ENCODE results near the gene TTC27. TPM values are rescaled to one million over a fixed set of nuclear protein-coding genes. Genes with fewer than 3 reads are reported as not detected.

Gene TTC27
- total and polyA plus RNA-seq, 10 of the 15 experiments (the other 5 are each of a cell fraction or from before 2014, with no cell fraction given) = 20.4 to 34.9 (median 26.0) TPM

- TF ChIP-seq, protein P1, sequence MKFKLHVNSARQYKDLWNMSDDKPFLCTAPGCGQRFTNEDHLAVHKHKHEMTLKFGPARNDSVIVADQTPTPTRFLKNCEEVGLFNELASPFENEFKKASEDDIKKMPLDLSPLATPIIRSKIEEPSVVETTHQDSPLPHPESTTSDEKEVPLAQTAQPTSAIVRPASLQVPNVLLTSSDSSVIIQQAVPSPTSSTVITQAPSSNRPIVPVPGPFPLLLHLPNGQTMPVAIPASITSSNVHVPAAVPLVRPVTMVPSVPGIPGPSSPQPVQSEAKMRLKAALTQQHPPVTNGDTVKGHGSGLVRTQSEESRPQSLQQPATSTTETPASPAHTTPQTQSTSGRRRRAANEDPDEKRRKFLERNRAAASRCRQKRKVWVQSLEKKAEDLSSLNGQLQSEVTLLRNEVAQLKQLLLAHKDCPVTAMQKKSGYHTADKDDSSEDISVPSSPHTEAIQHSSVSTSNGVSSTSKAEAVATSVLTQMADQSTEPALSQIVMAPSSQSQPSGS (IDR thresholded peaks at IDR 0.05; ENCODE audit: low read length) = no peak
- no peak for TF ChIP-seq STAT3 (IDR thresholded peaks at IDR 0.05; ENCODE audit: low read depth, low read length)
- TF ChIP-seq BCL11A (IDR thresholded peaks at IDR 0.05; ENCODE audit: low read depth, low read length) = no peak
- TF ChIP-seq BMI1 (IDR thresholded peaks at IDR 0.05; ENCODE audit: borderline replicate concordance) = no peak
- TF ChIP-seq SIX5 (IDR thresholded peaks at IDR 0.05; ENCODE audit: low read depth, low read length, severe bottlenecking) = no peak
These were observed 91.6 kb downstream of the TTC27 start (continued) for GRCh38 chr2:32719430-32719829.

GRCh38 chr2:32719933-32720716 is 92.3 kb downstream of the TTC27 start:
- Histone ChIP-seq H3K9ac (ENCODE audit: control insufficient read depth, insufficient read depth, low read length) (no peak overlapping the region), H3K4me3 (no peak overlapping the region), H3K36me3 (ENCODE audit: control insufficient read depth in 2 of 2, insufficient read depth in 2 of 2, low read length in 1 of 2) (no peaks in the 10 kb centered on the region), H3K4me1 (ENCODE audit: control insufficient read depth, insufficient read depth, low read length) (no peaks in the 10 kb centered on the region), H4K20me1 (ENCODE audit: control insufficient read depth, insufficient read depth) (no peaks in the 10 kb centered on the region), H3K27me3 (replicated peaks in 1 of 2; ENCODE audit: control insufficient read depth in 2 of 2, insufficient read depth in 2 of 2, low read length in 1 of 2) (no peaks in the 10 kb centered on the region), H3K9me3 (replicated peaks; ENCODE audit: control insufficient read depth, insufficient read depth, low read length) (no peaks in the 10 kb centered on the region), H3K4me2 (ENCODE audit: control insufficient read depth, insufficient read depth) (no peak overlapping the region), H2AFZ (ENCODE audit: control insufficient read depth, low read depth, low read length) (no peak overlapping the region), H3K79me2 (ENCODE audit: control insufficient read depth, insufficient read depth, low read length) (no peaks in the 10 kb centered on the region), H3K27ac (ENCODE audit: control insufficient read depth, insufficient read depth) (no peak overlapping the region)
- BruUV-seq (replicated peaks) = no TSS peak
- ChIA-PET POLR2A (interaction anchor here (0.6 to 1.2 kb wide), 2 partner anchors 8 to 13 kb away, joined by 3 to 4 read pairs; no protein-coding TSS in a partner anchor), SMC1A (ENCODE audit: uncharacterized antibody, unreplicated experiment) (interaction anchor here (1.0 to 5.7 kb wide), 7 partner anchors 12 to 63 kb away, joined by 3 to 40 read pairs (median 4); no protein-coding TSS in a partner anchor), CTCF (interaction anchor here (0.6 to 1.4 kb wide), 7 partner anchors 9 to 458 kb away, joined by 3 to 6 read pairs (median 3); no protein-coding TSS in a partner anchor), RAD21 (ENCODE audit: unreplicated experiment) (no interaction called here)
- no peak for FAIRE-seq
- in situ Hi-C loops (cut with MboI) (no loop called here), intact Hi-C loops (cut with micrococcal nuclease; ENCODE audit: unreplicated experiment) (no loop called here)
- DNase-seq (ENCODE audit: low read depth, low spot score) = no peak
- WGBS (ENCODE audit: insufficient coverage, insufficient replicate concordance, low lambda C conversion rate, missing lambda C conversion rate) = 100% methylated on average over 1 of the region's 1 CpG
- TF ChIP-seq TBL1XR1 (IDR thresholded peaks at IDR 0.05; ENCODE audit: low read depth, low read length) (no peak), CBX5 (IDR thresholded peaks at IDR 0.05; ENCODE audit: low read depth) (no peak), POLR2AphosphoS5 (IDR thresholded peaks at IDR 0.05; ENCODE audit: low read length) (no peak)
- ATAC-seq = no peak
